Measurements from ENCODE around the gene AVP.

Gene AVP

GRCh38 chr20:3109350-3110302 is 25.1 kb upstream of the AVP start:
- FAIRE-seq, result no peak

- no peak for FAIRE-seq
Measured at GRCh38 chr20:3107464-3108025, 23.0 kb upstream of the AVP start.

- no peak for FAIRE-seq
Measured at GRCh38 chr20:3106658-3107463, 22.3 kb upstream of the AVP start.

GRCh38 chr20:3106185-3106584 is 21.7 kb upstream of the AVP start:
- FAIRE-seq, result no peak

GRCh38 chr20:3105256-3106137 is 21.0 kb upstream of the AVP start:
- FAIRE-seq, result no peak

GRCh38 chr20:3103369-3104032 is 19.0 kb upstream of the AVP start:
- FAIRE-seq, result no peak

DNA sequence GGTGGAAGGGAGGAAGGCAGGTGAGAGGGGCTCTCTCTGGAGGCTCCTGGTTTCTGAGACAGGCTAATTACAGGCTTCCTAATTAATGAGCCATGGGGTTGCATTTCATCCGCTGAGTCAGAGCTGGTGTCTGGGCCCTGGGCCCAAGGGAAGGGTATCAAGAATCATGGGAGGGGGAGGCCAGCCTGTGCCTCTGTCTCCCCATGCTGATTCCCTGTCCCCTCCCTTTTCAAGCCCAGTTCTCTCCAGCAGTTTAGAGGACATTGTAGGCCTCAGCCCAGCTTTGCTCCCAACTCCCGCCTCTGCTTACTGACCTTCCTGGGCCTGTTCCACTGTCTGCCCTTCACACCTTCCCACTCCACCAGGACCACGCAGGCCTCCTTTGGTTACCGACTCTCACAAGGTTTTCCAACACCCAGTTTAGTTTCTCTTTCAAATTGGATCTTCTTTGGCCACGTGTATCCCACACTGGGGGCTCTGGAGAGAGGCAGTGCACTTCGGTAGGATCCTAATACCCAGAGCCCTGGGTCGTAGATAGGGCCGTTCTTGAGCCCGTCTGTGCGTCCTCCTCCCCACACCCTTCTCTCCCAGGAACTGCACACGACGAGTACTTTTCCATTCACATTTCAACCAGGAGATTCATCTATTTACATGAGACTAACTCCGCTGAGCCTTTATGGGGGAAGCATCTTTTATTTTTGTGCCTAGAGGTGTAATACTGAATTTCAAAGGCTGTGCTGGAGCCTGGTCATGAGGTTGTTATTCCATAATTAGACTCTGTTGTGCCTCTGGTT is 18.2 kb upstream of the AVP start:
- FAIRE-seq, result no peak

DNA sequence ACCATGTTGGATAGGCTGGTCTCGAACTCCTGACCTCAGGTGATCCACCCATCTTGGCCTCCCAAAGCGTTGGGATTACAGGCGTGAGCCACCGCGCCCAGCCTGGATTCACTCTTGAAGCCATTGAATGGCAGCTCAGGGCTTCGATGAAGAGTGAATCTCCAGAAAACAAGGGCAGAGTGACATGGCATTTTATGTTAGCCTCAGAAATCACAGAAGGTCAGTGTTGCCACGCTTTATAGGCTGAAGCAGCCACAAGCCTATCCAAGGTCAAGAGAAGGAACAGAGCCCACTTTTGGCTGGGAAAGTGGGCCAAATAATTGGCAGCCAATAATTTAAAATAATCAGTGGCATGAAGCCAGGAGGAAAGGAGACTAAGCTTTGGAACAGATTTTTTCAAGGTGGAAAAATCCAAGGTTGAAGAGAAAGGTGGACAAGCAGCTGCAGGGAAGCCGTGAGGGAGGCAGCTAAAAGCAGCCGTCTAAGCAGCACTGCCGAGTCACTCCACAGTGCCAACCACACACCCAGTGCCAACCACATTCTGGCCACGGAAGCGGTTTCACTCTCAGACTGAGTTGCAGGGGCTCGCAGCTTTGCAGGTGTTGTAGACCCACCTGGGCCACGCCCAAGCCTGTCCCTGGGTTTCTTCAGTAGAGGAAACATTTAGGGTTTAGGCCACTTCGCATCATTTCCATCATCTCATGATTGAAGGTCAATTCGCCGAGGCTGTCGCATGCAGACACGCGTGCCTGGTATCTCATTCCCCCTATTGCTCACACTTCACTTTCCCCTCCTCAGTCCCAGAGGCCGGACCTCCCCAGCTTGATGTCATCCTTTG is 17.4 kb upstream of the AVP start:
- FAIRE-seq, result no peak

DNA sequence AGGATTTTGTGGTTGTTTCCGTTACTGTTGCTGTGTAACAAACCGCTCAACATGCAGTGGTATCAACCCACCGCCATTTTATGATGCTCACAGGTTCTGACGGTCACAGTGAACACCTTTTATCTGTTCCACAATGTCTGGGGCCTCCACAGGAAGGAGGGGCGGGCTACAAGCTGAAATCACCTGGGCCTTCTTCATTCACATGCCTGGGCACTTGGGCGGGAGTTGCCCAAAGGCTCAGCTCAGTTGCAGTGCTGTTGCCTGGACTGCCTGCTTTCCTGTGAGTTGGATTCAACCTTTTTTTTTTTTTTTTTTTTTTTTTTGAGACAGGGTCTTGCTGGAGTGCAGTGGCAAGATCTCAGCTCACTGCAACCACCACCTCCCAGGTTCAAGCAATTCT is 16.7 kb upstream of the AVP start:
- FAIRE-seq, result no peak

DNA sequence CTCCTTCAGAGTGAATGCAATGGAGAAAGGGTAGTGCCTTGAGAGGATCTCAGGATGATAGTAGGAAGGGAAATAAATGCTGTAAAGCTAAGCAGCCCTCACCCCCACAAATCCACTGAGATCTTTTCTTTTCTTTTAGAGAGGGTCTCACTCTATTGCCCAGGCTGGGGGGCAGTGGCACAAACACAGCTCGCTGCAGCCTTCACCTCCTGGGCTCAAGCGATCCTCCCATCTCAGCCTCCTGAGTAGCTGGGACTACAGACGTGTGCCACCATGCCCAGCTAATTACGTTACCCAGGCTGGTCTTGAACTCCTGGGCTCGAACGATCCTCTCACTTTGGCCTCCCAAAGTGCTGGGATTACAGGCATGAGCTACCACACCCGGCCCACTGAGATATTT is 16.0 kb upstream of the AVP start:
- no peak for FAIRE-seq

- no peak for FAIRE-seq
Measured at GRCh38 chr20:3094848-3095629, 10.5 kb upstream of the AVP start.

GRCh38 chr20:3093861-3094361 is 9.4 kb upstream of the AVP start:
- no peak for FAIRE-seq

DNA sequence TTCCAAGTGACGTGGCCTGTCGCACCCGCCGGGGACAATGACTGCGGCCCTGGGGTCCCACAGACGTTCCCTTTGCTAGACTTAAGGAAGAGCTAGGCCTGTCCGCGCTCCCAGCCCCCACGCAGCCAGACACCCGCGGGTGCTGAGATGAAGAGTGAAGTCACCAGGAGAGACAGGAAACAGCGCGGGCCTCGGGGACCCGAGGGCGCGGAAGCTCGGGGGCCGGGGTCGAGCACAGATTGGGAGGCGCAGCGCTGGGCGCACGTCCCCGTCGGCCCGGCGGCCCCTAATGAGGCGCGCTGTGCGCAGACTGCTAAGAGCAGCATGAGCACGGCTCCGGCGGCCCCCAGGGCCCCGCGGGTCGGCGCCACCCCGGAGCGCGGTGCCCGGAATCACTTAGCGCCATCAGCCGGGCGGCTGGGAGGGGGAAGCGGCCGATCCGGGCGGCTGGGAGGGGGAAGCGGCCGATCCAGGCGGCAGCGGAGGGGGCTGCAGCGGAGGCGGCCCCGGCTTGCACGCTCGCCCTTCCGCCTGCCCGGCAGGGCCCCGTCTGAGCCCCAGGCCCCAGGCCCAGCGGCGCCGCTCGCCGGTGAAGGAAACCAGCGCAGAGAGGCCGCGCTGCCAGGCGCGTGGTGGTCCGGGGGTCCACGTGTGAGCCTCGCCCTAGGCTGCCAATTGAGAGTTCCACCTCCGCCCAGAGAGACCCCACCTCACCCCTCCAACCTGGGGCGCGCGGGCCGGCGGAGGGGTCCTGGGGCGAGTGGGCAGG is 8.3 kb upstream of the AVP start:
- FAIRE-seq, result no peak

DNA sequence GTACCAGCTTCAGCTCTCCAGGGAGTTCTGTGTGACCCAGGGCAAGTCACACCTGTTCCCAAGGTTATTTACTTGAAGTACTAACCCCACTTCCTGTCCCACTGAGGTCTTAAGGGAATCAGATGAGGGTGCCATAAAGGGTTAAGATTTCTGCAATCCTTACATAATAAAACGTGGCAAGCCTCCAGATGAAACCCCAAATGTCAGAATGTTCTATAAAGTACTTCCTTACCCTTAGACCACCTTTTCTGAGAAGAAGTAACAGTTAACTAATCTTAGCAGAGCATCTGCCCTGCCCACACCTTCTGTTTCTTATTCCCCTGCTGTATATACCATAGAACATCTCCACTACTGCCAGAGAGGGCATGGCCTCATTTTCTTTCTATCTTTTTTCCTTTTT is 6.0 kb upstream of the AVP start:
- FAIRE-seq, result no peak

DNA sequence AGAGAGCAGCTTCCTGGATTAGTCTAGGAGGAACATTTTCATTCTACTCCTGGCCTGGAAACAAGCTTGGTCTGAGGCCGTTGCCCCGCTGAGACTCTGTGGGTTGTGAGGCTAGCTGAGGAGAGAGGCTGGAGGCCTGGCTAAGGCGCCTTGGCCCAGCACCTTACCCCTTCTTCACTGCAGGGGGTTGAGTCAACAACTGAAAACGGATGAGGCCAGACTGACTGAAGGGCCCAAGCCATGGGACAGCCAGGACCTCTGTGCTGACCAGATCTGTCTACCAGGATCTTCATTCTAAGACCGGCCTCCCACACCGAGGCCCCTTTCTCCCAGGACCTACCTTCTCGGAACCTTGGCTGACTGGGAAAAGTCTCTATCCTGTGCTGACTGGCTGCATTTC is 3.5 kb upstream of the AVP start:
- no peak for FAIRE-seq

- no peak for FAIRE-seq
Measured at GRCh38 chr20:3085571-3086072, 1.1 kb upstream of the AVP start.

DNA sequence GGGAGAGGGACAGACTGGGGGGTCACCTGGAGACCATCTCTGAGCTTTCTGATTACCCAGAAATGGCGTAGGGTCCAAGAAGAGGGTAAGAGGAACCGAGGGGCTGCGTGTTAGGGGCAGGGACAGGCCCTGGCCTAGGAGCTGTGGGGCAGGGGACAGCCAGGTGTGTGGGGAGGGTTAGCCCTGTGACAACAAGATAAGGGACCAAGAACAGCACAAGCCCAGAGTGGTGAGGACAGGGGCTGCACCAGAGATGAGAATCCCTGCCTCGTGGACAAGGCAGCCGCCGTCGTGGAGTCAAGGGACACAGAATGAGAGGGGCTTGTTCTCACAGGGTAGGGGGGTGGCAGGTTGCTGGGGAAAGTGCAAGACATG is 449 bp upstream of the AVP start:
- no peak for FAIRE-seq
